HG02678 (cell line): ENCODE data around the gene ZDHHC14.
"Not testable (repeated sequence)": the region's sequence is repeated elsewhere in the genome, so short reads cannot be mapped to it uniquely, and the experiment has no call there.

Source experiments
- ATAC-seq: cut with Tn5 transposase; IDR thresholded peaks from one replicate; pipeline ENCODE4 v1.9.1; 2021; ENCODE audit warnings: mild to moderate bottlenecking, moderate library complexity; ENCODE audit not compliant: unreplicated experiment

ZDHHC14 gene

GRCh38 chr6:157706883-157707282, 325.9 kb downstream of the ZDHHC14 start:
- no peak for ATAC-seq

DNA sequence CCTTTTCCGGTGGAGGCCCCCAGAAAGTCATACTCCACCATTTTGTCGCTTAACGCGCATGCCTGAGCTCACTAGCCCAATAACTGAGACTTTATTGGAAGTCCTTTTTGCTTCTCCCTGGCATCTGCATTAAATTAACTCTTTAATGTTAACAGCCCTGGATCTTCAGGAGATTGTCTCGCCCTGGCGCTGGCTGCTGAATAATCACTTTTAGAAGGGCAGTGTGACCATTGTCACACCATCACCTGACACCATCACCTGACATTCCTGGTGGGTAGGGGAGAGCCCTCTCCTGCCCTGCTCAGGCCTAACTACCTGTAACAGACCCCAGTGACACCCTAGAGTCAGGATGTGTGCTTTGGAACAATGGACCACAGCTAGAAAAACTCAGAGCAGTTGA, 326.6 kb downstream of the ZDHHC14 start:
- ATAC-seq: no peak

DNA sequence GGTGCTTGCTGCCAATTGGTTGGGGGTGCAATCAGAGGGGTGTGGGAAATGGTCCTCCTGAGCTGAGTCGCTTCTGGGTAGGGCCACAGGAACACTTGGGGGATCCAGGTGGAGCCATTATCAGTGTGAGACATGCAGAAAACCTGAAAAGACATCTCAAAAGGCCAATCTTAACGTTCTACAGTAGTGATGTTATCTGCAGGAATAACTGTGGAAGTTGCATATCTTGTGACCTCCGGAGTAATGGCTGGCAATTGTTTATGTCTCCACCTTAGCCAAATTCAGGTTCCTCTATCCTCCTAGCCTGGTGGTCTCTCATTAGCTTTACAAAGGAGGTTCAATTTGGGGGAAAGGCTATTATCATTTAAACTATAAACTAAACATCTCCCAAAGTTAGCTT, 327.2 kb downstream of the ZDHHC14 start:
- no peak for ATAC-seq

GRCh38 chr6:157708933-157709332, 327.9 kb downstream of the ZDHHC14 start:
- no peak for ATAC-seq

DNA sequence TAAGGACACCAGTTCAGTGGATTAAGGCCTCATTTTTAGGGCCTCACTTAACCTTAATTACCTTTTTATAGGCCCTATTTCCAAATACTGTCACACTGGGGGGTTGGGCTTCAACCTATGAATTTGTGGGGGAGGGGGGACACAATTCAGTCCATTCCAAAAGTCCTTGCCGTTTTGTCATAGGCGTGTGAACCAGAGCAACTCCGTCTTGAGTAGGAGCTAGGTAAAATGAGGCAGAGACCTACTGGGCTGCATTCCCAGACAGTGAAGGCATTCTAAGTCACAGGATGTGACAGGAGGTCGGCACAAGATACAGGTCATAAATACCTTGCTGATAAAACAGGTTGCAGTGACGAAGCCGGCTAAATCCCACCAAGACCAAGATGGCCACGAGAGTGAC, 328.6 kb downstream of the ZDHHC14 start:
- no peak for ATAC-seq

DNA sequence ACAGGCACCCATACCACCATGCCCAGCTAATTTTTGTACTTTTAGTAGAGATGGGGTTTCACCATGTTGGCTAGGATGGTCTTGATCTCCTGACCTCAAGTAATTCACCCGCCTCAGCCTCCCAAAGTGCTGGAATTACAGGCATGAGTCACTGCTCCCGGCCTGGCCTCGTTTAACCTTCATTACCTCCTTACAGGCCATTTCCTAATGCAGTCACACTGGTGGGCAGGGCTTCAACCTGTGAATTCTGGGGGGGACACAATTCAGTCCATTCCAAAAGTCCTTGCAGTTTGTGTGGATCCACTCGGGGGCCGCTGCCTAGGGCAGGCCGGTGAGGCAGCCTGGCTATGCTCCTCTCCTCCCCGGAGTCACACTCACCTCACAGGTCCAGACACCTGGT, 329.6 kb downstream of the ZDHHC14 start:
- ATAC-seq: no peak

DNA sequence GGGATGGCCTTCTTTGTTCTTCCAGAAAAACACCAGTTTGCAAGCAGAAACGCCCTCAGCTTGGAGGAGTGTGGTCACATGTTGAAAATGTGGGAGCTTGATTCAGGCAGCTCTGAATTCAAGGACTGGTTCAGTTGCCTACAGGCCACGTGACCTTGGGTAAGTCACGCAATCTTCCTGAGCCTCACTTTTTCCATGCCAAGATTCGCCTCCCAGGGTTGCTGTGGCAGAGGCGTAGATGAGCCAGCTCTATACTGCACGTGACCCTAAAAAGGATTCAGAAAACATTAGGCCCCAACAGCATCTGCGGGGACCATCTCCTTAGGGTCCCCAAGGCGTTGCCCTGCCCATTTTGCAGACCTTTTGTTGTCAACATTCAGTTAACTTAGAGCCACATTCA, 330.1 kb downstream of the ZDHHC14 start:
- ATAC-seq: no peak

- no peak for ATAC-seq
Measured at GRCh38 chr6:157712585-157713295, 331.8 kb downstream of the ZDHHC14 start.

DNA sequence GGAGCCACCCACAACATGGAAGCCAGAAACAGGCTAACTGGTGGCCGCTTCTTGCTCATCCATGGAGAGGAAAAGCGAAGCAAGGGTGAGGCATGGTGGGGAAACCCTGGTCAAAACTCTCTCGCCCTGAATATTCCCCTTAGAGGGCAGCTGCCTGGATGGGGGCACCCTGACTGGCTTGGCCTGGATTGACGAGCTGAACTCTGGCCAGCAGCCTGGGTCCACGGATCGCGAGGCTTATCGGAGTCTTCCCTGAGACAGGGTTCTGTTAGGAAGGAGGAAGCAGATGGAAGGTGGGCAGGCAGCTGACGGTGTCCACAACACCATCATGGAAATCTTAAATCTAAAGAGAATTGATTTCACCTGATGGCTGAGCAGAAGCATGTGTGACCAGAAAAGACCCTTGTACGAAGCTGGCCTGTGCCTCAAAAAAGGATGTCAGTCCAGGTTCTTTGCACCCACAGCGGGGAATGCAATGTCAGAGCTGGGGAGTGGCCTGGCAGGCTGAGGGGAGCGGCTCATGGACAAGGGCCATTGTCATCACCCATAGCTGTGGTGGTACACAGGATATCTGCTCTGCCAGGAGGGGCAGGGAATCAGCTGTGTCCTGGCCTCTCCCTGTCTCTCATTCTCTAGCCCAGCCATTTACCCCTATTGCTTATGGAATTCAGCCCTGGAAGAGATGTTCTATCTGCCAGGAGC, 332.6 kb downstream of the ZDHHC14 start:
- no peak for ATAC-seq

GRCh38 chr6:157714153-157714490, 333.1 kb downstream of the ZDHHC14 start:
- no peak for ATAC-seq

GRCh38 chr6:157715728-157716164, 334.8 kb downstream of the ZDHHC14 start:
- no peak for ATAC-seq

- ATAC-seq: no peak
Measured at GRCh38 chr6:157716251-157716995, 335.4 kb downstream of the ZDHHC14 start.

GRCh38 chr6:157717340-157717748, 336.4 kb downstream of the ZDHHC14 start:
- no peak for ATAC-seq

GRCh38 chr6:157718503-157719187, 337.7 kb downstream of the ZDHHC14 start:
- ATAC-seq: no peak

- ATAC-seq: not testable (repeated sequence)
Measured at GRCh38 chr6:157720964-157721363, 340.0 kb downstream of the ZDHHC14 start.

- no peak for ATAC-seq
Measured at GRCh38 chr6:157721426-157721825, 340.4 kb downstream of the ZDHHC14 start.

GRCh38 chr6:157721830-157722229, 340.8 kb downstream of the ZDHHC14 start:
- no peak for ATAC-seq

GRCh38 chr6:157723376-157723775, 342.4 kb downstream of the ZDHHC14 start:
- ATAC-seq: no peak

DNA sequence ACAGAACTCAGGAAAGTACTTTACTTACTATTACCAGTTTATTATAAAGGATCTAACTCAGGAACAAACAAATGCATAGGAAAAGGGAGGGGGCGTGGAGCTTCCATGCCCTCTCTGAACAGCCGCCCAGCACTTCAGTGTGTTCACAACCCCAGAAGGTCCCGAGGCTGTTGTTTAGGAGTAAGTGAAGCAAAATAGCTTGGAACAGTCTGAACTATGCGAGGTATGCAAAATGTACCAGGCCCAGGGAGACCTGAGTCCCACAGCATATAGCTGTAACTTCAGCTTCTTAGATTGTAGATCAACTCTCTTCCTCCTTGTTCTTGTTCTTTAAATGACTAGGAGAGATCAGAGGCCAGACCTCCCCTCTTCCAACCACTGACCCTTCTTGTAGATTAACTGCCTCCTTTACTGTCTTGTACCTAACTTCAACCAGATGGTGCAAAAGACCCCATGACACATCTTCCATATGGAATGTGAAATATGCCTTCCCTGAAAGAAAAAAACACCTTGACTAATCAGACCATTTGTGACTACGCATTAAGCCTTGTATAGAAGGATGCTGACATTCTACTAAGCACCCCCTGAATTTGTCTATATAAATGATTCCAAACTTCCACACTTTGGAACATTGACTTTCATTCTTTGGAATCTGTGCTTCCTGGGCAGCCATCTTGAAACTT, 343.3 kb downstream of the ZDHHC14 start:
- no peak for ATAC-seq

DNA sequence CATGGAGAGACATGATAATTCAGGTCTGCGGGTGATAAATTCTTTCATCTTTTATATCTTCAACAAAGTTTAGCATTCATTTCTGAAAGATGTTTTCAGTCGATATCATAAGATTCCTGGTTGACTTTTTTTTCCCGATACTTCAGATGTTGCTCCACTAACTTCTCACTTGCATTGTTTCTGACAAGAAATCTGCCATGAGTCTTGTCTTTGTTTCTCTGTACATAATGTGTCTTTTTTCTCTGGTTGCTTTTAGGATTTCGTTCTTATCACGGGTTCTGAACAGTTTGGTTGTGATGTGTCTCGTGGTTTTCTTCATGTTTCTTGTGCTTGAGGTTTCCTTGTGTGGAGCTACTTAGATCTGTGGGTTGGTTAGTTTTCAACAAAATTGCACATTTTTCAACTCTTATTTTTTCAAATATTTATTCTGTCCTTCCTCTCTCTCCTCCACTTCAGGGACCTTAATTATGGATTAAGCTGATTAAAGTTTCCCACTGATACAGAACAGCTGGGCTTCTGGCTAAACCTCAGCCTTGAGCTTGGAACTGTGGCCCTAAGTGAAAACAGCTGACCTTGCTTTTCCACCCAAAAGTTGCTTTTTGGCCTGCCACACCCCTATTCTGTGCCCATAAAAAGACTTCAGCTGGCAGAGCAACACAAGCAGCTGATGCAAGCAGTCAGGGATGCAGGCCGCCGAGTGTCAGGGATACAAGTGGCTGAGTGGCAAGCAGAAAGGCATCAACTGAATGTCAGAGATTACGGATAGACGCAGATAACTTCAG, 344.2 kb downstream of the ZDHHC14 start:
- no peak for ATAC-seq
